Kasumi-1 (cell line): ENCODE results near the gene DNM2.
"Not testable (repeated sequence)": the region's sequence is repeated elsewhere in the genome, so short reads cannot be mapped to it uniquely, and the experiment has no call there.

ENCODE experiments used
- DNase-seq, 2 experiments: peaks; one replicate each; lab custom pipeline; 2025; lab: John Stamatoyannopoulos, UW

The DNM2 gene

DNA sequence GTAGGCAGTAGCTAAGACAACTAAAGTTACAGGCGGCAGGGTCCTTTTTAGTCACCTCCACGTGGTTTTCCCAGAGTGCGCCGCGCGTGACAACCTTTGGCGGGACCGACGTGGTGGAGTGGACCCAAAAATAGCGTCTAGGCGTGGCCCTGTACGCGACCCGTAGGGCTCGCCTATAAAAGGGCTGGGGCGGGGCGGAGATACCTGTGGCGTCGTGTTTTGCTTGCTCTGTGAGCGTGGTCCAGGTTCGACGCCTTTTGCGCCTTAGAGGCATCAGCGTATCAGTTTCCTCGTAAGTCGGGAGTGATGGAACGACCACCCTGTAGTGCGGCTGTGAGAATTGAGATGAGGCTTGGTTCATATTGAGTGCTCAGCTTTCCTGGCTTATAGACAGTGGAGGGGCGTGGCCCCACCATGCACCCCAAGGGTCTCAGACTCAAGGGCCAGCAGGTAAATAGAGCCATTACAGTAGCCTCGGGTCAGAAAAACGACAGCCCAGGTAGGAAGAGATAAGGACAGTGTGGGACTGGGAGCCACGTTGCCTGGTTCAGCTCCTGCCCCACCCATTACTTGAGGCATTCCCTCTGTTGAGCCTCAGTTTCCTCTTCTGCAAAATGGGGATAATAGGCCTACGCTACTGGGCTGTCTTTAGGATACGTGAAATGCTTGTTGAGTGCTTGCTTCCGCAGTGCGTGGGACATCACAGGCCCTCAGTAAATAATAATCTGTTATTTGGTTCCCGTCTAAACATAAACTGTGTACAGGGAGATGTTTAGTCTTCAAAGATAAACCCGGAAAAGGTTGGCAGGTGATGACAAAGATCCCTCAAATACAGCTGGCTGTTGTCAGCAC is 118.8 kb downstream of the DNM2 start:
- DNase-seq: peak; percentile 86 to 88

- not testable (repeated sequence) for DNase-seq
Measured at GRCh38 chr19:10837649-10838048, 119.8 kb downstream of the DNM2 start.

- no peak for DNase-seq
Measured at GRCh38 chr19:10838377-10838776, 120.5 kb downstream of the DNM2 start.

DNA sequence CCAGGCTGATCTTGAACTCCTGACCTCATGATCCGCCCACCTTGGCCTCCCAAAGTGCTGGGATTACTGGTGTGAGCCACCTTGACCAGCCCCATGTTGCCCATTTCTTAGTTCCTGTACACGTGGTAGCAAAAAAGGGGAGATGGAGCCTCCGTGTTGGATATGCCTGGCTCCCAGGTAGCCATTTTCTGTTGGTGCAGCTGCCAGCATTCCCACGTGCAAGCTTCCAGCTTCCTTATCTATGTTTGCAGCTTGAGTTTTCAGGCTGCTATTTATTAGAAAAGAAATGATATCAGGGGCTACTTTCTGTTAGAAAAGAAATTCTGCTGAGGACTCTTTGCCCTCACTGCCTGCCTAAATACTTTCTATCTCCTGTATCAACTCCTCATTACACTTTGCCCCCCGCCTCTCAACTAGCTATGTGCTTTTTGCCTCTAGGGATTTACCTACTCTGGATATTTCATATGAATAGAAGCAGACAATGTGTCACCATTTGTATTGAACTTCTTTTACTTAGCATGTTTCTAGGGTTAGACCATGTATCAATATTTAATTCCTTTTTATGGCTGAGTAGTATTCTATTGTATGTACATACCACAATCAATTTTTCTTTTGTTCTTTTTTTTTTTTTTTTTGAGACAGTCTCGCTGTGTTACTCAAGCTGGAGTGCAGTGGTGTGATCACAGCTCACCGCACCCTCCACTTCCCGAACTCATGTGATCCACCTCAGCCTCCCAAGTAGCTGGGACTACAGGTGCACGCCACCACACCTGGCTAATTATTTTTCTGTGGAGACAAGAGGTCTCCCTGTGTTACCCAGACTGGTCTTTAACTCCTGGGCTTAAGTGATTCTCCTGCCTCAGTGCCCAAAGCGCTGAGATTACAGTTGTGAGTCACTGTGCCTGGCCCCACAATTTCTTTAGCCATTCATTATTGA is 121.5 kb downstream of the DNM2 start:
- DNase-seq: no peak

- DNase-seq: no peak
Measured at GRCh38 chr19:10842788-10843187, 124.9 kb downstream of the DNM2 start.

- DNase-seq: no peak
Measured at GRCh38 chr19:10846500-10847202, 128.8 kb downstream of the DNM2 start.

- peak; percentile 71 to 86 for DNase-seq
Measured at GRCh38 chr19:10848230-10848856, 130.5 kb downstream of the DNM2 start, which contains the start of gene C19orf38. Gene C19orf38 (plus strand): TSS chr19:10848415. CDS start chr19:10848509, 94 bp downstream.

DNA sequence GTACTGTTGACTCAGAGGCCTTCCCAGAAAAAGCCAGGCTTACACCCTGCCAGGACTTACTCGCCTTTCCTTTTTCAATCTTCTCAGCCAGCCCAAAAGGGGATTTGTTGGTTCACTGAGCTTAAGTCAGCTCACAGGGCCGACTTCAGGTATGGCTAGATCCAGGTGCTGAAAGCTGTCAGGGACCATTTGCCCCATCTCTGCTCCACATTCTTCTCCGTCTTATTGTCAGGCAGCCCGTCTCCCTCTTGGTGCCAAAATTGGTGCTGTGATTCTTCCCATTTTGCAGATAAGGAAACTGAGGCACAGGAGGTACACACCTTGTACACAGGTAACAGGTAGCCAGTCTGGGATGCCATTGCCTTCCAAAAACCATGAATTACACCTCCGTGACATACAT is 132.8 kb downstream of the DNM2 start:
- DNase-seq: no peak

- no peak for DNase-seq
Measured at GRCh38 chr19:10852098-10852800, 134.4 kb downstream of the DNM2 start.

DNA sequence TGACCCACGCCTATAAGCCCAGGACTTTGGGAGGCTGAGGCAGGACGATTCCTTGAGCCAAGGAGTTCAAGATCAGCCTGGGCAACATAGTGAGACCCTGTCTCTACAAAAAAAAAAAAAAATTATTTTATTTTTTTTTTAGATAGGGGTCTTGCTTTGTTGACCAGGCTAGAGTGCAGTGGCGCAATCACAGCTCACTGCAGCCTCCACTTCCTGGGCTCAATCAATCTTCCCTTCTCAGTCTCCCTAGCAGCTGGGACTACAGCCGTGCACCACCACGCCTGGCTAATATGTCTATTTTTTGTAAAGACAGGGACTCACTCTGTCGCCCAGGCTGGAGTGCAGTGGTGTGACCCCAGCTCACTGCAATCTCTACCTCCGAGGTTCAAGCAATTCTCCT is 135.1 kb downstream of the DNM2 start:
- no peak for DNase-seq

DNA sequence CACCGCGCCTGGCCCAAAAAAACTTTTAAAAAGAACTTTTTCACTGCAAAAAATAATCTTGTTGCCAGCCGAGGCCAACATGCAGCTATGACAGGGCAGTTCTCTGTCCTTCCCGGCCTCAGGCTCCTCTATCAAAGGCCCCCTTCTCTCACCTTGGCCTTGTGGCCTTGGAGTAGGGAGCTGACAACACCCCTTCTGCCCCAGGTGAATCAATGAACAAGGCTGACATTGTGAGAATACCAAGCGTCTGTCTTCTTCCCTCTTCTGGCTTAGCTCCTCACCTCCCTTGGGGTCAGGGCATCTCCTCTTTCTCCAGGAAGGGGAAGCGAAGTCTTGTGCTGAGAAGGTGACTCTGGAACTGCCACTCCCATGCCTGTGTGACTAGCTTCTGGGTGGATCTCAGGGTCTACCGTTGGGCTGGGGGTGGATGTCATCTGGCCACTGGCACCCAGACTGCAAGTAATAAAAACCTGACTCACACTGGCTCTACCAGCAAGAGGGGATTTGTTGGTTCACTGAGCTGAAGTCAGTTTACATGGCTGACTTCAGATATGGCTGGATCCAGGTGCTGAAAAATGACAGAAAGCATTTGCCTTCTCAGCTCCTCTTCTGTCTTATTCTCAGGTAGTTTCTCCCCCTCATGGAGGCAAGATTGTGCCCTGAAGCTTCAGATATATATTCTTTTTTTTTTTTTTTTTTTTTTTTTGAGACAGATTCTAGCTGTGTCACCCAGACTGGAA is 136.6 kb downstream of the DNM2 start:
- DNase-seq: no peak

- peak; percentile 33 to 40 for DNase-seq
Measured at GRCh38 chr19:10855879-10856522, 138.1 kb downstream of the DNM2 start.

- not testable (repeated sequence) for DNase-seq
Measured at GRCh38 chr19:10856899-10857298, 139.0 kb downstream of the DNM2 start.

- DNase-seq: peak; percentile 19 to 29
Measured at GRCh38 chr19:10858204-10858828, 140.4 kb downstream of the DNM2 start.

DNA sequence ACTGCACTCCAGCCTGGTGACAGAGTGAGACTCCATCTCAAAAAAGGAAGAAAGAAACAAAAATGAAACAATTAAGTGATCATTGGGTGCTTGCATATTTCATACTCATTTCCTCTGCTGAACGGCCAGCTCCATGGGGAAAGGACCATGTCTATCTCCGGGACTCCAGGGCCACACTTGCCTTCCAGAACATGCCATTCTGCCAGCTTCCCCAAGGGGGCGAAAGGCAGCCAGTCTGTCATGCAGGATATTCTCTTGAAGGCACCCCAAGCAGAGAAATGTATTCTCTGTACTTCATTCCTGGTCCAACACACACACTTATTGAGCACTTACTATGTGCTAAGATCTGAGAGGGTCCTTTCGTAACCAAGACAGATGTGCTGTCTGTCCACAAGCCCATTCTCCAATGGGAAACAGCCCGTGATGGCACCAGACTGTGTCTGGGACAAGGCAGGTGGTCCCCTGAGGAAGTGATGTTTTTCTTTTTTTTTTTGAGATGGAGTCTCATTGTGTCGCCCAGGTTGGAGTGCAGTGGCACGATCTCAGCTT is 143.3 kb downstream of the DNM2 start:
- peak; percentile 33 to 58 for DNase-seq

GRCh38 chr19:10862561-10863106 is 144.8 kb downstream of the DNM2 start:
- DNase-seq: no peak

- DNase-seq: no peak
Measured at GRCh38 chr19:10863107-10863717, 145.3 kb downstream of the DNM2 start.

GRCh38 chr19:10864538-10864899 is 146.6 kb downstream of the DNM2 start:
- DNase-seq: peak; percentile 77 to 87
